Heart right ventricle (tissue), 16 donors: ENCODE results near the gene TLCD5. TPM values are rescaled to one million over a fixed set of nuclear protein-coding genes. Genes with fewer than 3 reads are reported as not detected.

Source experiments
- ATAC-seq, 8 donors: fragments of 200-7000 bp; cut with Tn5 transposase; one replicate each; pipeline ENCODE4 v1.9.1; 2020; ENCODE audit warnings: mild to moderate bottlenecking in 8 of 8, moderate library complexity in 8 of 8, moderate number of reproducible peaks in 1 of 8
- DNase-seq, 2 donors: peaks; one replicate each; pipeline ENCODE4 v3.0.0-alpha.2; 2020
- H3K27ac ChIP-seq, 10 donors: fragments of 200-600 bp; sonication (generic) in 2 of 10; one replicate each; pipeline versions ENCODE4 v1.5.0 to v1.8.0; 2020 to 2022; ENCODE audit warnings: mild to moderate bottlenecking in 3 of 10
- H3K27me3 ChIP-seq, 7 donors: fragments of 200-600 bp; one replicate each; pipeline ENCODE4 v1.8.0; 2021 to 2022; ENCODE audit warnings: mild to moderate bottlenecking in 2 of 7
- H3K36me3 ChIP-seq, 9 donors: fragments of 200-600 bp; sonication (generic) in 1 of 9; one replicate each; pipeline versions ENCODE4 v1.5.0 to v1.8.0; 2020 to 2022; ENCODE audit warnings: mild to moderate bottlenecking in 2 of 9
- H3K4me1 ChIP-seq, 9 donors: fragments of 200-600 bp; sonication (generic) in 1 of 9; one replicate each; pipeline versions ENCODE4 v1.5.0 to v1.8.0; 2020 to 2022; ENCODE audit warnings: mild to moderate bottlenecking in 4 of 9
- H3K4me3 ChIP-seq, 10 donors: fragments of 200-600 bp; sonication (generic) in 2 of 10; one replicate each; pipeline versions ENCODE4 v1.5.0 to v1.8.0; 2020 to 2022; ENCODE audit warnings: mild to moderate bottlenecking in 7 of 10, moderate library complexity in 2 of 10
- H3K9me3 ChIP-seq, 11 donors: fragments of 200-600 bp in 10 of 11; sonication (generic) in 2 of 11; one replicate each; pipeline versions ENCODE4 v1.5.0 to v1.8.0; 2013 to 2022; ENCODE audit warnings: mild to moderate bottlenecking in 2 of 11, control low read depth in 1 of 11, moderate library complexity in 1 of 11
- WGBS, 2 donors: extraction: QIAGEN DNeasy Blood & Tissue Kit; methylation state at CpG; one replicate each; pipeline ENCODE4 v1.1.7; 2013; ENCODE audit warnings: inconsistent platforms in 1 of 2; 5-methylcytosine and 5-hydroxymethylcytosine counted together
- intact Hi-C, 10 donors: fragments of 100-400 bp; cut with DNase I; formaldehyde crosslinking; loops; one replicate each; pipeline versions ENCODE4 v1.11.1 to v1.14.2; 2022
- long read RNA-seq, 3 donors: library from polyadenylated mRNA; unstranded; transcript quantifications; one replicate each; pipeline ENCODE4 v2.0.0, GENCODE V29; 2020 to 2021
- polyA plus RNA-seq, 2 donors: library from polyadenylated mRNA; stranded (reverse); fragments of 200-250 nt; gene quantifications; one replicate each; pipeline ENCODE4 v1.2.3, GENCODE V29; 2013
- total RNA-seq, 10 donors: library from RNA; stranded (reverse); fragmentation: NEBNext Ultra II Directional in 3 of 10; extraction: Animal tissue kit (Norgen Biotek cat#: 25700) in 3 of 10; gene quantifications; one replicate each; pipeline versions ENCODE4 v1.2.1 to v1.2.4, GENCODE V29; 2021 to 2023
- TF ChIP-seq, protein P1 (sequence below), 9 donors: fragments of 200-600 bp; sonication (generic) in 2 of 9; IDR thresholded peaks; one replicate each; pipeline versions ENCODE4 v1.5.0 to v1.8.0; 2021 to 2022; ENCODE audit warnings: antibody characterized with exemption in 9 of 9, mild to moderate bottlenecking in 5 of 9, moderate library complexity in 1 of 9
- donor health status: Arrhythmogenic right ventricular cardiomyopathy.
- donor health status: ischemic (EF 13 %, LVEDD 7.1; RV severe dilation, severe dysfunction).
- donor health status: healthy with polysubstance abuse.
- donor health status: DM: no; HTN: yes; CAD: no.
- donor health status: DM: no; HTN: no; CAD: no.
- donor health status: ischemic (EF 25% LVEDD 6.9; RV normal size, moderate dysfunction).
- donor health status: ischemic (EF 25% LVEDD 5.7; RV mildly dilated, moderate dysfunction).
- donor health status: healthy.
- donor health status: DM: yes; HTN: yes; CAD: no.
- donor health status: Ischemic cardiomyopathy.
- donor health status: ischemic (EF 35%, LVEDD 5.7; RV mildly dilated, moderate dysfunction).
- donor health status: nonischemic (EF 11% LVEDD 7.7; RV severe dilation, severe dysfunction).
- donor health status: DM: yes; HTN: yes; CAD: no.
- donor health status: PGD.
- donor health status: ischemic (EF 29% LVEDD 5.4; RV normal size, mild dysfunction).
- donor health status: nonischemic (EF 23%, LVEDD 6.1; RV moderate dilation, normal function).

Gene TLCD5
- total RNA-seq (10 to 100 TPM in 5 of 10 donors, 1 to 10 TPM in 5; 7.4 to 14.5 (median 10.7) TPM), polyA plus RNA-seq (10 to 100 TPM in 1 of 2 donors, 1 to 10 TPM in 1; 4.1 to 12.4 TPM)
- long read RNA-seq, donor 1, full-length matches to known transcripts: 22 of 25 reads
- long read RNA-seq, donor 1, partial matches to known transcripts: 0 of 25 reads
- long read RNA-seq, donor 1, other reads (novel, unspliced or antisense): 3 of 25 reads
- long read RNA-seq, donor 2, full-length matches to known transcripts: 22 of 30 reads
- long read RNA-seq, donor 2, partial matches to known transcripts: 1 of 30 reads
- long read RNA-seq, donor 2, other reads (novel, unspliced or antisense): 7 of 30 reads
- long read RNA-seq, donor 3, full-length matches to known transcripts: 22 of 31 reads
- long read RNA-seq, donor 3, partial matches to known transcripts: 1 of 31 reads
- long read RNA-seq, donor 3, other reads (novel, unspliced or antisense): 8 of 31 reads

DNA sequence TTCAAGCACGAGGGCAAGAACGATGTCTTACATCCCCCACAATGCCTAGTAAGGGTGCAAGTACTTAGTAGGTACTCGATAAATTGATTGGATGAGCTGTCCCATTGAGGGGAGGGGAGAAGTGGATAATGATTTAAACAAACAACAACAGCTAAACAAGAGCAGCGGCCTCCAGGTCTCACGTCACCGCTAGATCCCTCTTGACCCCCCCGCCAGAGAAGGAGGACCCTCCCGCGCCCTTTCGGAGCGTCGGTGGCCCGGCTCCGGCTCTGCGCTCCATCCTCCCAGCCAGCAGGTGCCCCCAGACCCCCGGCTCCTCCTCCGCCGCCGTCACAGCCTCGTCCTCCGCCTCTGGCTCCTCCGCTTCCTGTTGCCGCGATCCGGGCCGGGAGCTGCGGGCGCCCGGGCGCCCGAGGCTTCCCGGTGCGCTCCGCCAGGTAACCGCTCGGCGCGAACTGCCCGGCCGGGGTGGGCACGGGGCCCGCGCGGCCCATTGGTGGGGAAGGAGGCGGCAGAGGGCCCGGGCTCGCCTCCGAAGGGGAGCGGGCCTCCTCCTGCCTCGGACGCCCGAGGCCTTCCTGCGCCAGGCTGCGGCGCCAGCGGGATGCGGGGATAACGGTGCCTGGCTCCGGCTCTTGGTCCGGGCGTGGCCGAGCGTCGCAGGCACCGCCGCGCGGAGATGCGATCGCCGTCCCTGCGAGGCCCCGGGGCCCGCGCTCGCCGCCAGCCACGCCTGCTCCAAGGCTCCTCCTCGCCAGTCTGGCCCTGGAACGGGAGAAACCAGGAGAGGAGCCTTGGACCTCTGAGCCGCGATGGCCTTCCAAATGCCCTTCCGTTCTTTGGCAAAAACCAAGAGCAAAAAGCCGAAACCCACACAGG lies at the start of gene TLCD5:
Gene TLCD5 (plus strand): TSS at position 368 of the 879 bp plus-strand sequence. CDS start 2,143 bp downstream, outside the sequence.
- peak; percentile 72 to 76 for DNase-seq

DNA sequence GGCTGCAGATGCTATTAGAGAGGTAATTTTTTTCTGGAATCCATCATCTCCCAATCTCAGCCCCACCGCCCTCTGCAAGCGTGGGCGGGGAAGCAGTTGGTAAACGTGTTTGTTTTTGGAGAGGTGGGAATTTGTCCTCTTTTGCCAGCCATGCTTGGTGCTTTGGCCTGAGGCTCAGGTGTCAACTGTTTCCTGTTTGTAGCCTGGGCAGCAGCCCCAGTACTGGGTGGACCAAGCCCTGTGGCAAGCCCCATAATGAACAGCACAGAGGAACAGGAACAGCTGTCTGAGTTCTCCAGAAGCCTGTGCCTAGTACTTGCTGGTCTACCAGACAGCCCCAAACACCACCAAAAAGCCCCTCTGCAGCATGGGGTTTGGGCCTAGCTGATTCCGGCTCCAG lies 45.6 kb upstream of the TLCD5 start:
- no peak for ATAC-seq
- TF ChIP-seq, protein P1, sequence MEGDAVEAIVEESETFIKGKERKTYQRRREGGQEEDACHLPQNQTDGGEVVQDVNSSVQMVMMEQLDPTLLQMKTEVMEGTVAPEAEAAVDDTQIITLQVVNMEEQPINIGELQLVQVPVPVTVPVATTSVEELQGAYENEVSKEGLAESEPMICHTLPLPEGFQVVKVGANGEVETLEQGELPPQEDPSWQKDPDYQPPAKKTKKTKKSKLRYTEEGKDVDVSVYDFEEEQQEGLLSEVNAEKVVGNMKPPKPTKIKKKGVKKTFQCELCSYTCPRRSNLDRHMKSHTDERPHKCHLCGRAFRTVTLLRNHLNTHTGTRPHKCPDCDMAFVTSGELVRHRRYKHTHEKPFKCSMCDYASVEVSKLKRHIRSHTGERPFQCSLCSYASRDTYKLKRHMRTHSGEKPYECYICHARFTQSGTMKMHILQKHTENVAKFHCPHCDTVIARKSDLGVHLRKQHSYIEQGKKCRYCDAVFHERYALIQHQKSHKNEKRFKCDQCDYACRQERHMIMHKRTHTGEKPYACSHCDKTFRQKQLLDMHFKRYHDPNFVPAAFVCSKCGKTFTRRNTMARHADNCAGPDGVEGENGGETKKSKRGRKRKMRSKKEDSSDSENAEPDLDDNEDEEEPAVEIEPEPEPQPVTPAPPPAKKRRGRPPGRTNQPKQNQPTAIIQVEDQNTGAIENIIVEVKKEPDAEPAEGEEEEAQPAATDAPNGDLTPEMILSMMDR (IDR thresholded peaks at IDR 0.05): no peak
- no peak for DNase-seq
- intact Hi-C loops: no loop called here
- Histone ChIP-seq H3K36me3 (no peaks in the 10 kb centered on the region), H3K27ac (no peak overlapping the region), H3K27me3 (peaks cover 0 to 3% (median 0%) of the 10 kb centered on the region in 7 donors), H3K4me1 (peaks cover 0 to 14% (median 8%) of the 10 kb centered on the region in 9 donors), H3K9me3 (no peaks in the 10 kb centered on the region), H3K4me3 (no peak overlapping the region)
- 84 to 86% methylated on average over 5 of the region's 5 CpGs for whole genome bisulfite sequencing, 2 donors

More for the DNA sequence above, at the start of gene TLCD5:
- ATAC-seq: peak; percentile 77 to 86 (median 82)
- TF ChIP-seq, protein P1 (IDR thresholded peaks at IDR 0.05): peak in 4 of 9 donors; percentile 11 to 36 (median 28)
- Histone ChIP-seq H3K4me3 (peak within 1 kb of the TSS; percentile 40 to 91 (median 72)), H3K36me3 (peaks cover 0 to 11% (median 5%) of the 10 kb centered on the region in 9 donors), H3K27ac (peak within 1 kb of the TSS; percentile 84 to 99 (median 94)), H3K9me3 (no peaks in the 10 kb centered on the region), H3K4me1 (peaks cover 9 to 36% (median 24%) of the 10 kb centered on the region in 9 donors), H3K27me3 (peaks cover 0 to 74% (median 0%) of the 10 kb centered on the region in 7 donors)
- 1% methylated on average over 78 to 84 of the region's 84 CpGs for WGBS, 2 donors
- intact Hi-C loops: loop anchor here in 1 of 10 donors (10.0 kb wide), 1 partner anchor 360 kb away; no protein-coding TSS in a partner anchor

DNA sequence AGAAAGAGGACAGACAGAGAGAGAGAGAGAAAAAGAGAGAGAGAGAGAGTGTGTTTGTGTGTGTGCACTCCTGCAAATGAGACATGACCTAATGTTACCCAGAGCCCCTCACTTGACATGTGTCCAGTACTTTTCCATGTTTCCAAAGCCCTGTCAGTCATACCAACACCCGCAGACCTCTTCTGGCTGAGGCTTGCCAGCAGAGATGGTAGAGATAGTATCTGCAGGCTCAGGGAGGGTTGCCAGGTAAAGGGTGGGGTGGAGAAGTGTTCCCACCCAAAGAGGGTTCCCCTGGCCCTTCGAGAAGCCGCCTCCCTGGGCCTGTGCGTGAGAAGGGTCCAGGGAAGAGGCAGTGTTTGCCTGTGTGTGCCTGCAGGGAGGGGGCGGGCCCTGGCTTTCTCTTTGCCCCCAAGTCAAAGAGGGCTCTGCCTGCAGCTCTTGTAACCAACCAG lies 44.5 kb upstream of the TLCD5 start:
- 54 to 55% methylated on average over 5 of the region's 5 CpGs for WGBS, 2 donors
- TF ChIP-seq, protein P1 (IDR thresholded peaks at IDR 0.05): no peak
- ATAC-seq (peak in 6 of 8 donors; percentile 35 to 67 (median 54)), DNase-seq (no peak)
- peaks cover 0 to 3% (median 0%) of the 10 kb centered on the region in 7 donors for H3K27me3 ChIP-seq
- H3K36me3 ChIP-seq: no peaks in the 10 kb centered on the region
- H3K9me3 ChIP-seq: no peaks in the 10 kb centered on the region
- no peak overlapping the region for H3K4me3 ChIP-seq
- intact Hi-C loops: no loop called here
- no peak overlapping the region for H3K27ac ChIP-seq
- H3K4me1 ChIP-seq: peaks cover 0 to 14% (median 8%) of the 10 kb centered on the region in 9 donors
